Common myeloid progenitor, CD34-positive (primary cell): Measurements from ENCODE around the gene ACY1.

Experiments used
- CTCF ChIA-PET: fragments of 350-600 bp; sonication (Branson Sonifier 250); formaldehyde crosslinking; loops from one replicate; lab custom pipeline; 2021; ENCODE audit warnings: antibody characterized with exemption; lab: Charles Lee
- POLR2A ChIA-PET: fragments of 350-600 bp; sonication (Branson Sonifier 250); formaldehyde crosslinking; loops from one replicate; lab custom pipeline; 2021; ENCODE audit warnings: antibody characterized with exemption; lab: Charles Lee
- DNase-seq, 3 donors: peaks; one replicate each; pipeline versions ENCODE4 v3.0.0 to v3.0.0-alpha.2; 2013
- H3K27ac ChIP-seq, 2 experiments: 1 replicate in 1 of 2; 2 replicates in 1 of 2; pipeline ENCODE4 v1.7.0; 2013; ENCODE audit warnings: inconsistent platforms in 2 of 2, low read length in 2 of 2, mild to moderate bottlenecking in 2 of 2, low read depth in 1 of 2, moderate library complexity in 1 of 2; ENCODE audit not compliant: severe bottlenecking in 2 of 2, insufficient read depth in 1 of 2, poor library complexity in 1 of 2
- H3K27me3 ChIP-seq, 5 experiments: replicated peaks in 2 of 5; 1 replicate in 3 of 5; 2 replicates in 2 of 5; pipeline versions ENCODE4 v1.6.1 to v1.7.0; 2013; ENCODE audit warnings: low read length in 4 of 5, mild to moderate bottlenecking in 2 of 5, moderate library complexity in 2 of 5, inconsistent platforms in 1 of 5; ENCODE audit not compliant: insufficient read depth in 5 of 5, control insufficient read depth in 4 of 5
- H3K36me3 ChIP-seq, 4 experiments: 1 replicate in 2 of 4; 2 replicates in 2 of 4; pipeline versions ENCODE4 v1.6.1 to v1.7.0; 2013; ENCODE audit warnings: low read length in 3 of 4, control low read depth in 1 of 4, mild to moderate bottlenecking in 1 of 4; ENCODE audit not compliant: control insufficient read depth in 4 of 4, insufficient read depth in 4 of 4
- H3K4me1 ChIP-seq, 4 experiments: 1 replicate in 3 of 4; 2 replicates in 1 of 4; pipeline versions ENCODE4 v1.6.1 to v1.7.1; 2013; ENCODE audit warnings: low read length in 3 of 4, mild to moderate bottlenecking in 3 of 4, control low read depth in 1 of 4, inconsistent platforms in 1 of 4, moderate library complexity in 1 of 4; ENCODE audit not compliant: control insufficient read depth in 4 of 4, insufficient read depth in 4 of 4; ENCODE audit errors: control extremely low read depth in 1 of 4
- H3K4me3 ChIP-seq, 7 experiments: 1 replicate in 4 of 7; 2 replicates in 3 of 7; pipeline versions ENCODE4 v1.5.1 to v1.7.0; 2013; ENCODE audit warnings: mild to moderate bottlenecking in 7 of 7, low read length in 6 of 7, moderate library complexity in 6 of 7, inconsistent platforms in 2 of 7, low read depth in 2 of 7, control low read depth in 1 of 7; ENCODE audit not compliant: insufficient read depth in 4 of 7, control insufficient read depth in 1 of 7; ENCODE audit errors: extremely low read depth in 1 of 7
- H3K9me3 ChIP-seq, 5 experiments: 1 replicate in 4 of 5; 2 replicates in 1 of 5; pipeline versions ENCODE4 v1.6.1 to v1.7.1; 2013; ENCODE audit warnings: low read length in 4 of 5, mild to moderate bottlenecking in 2 of 5, inconsistent platforms in 1 of 5, low read depth in 1 of 5, moderate library complexity in 1 of 5; ENCODE audit not compliant: control insufficient read depth in 4 of 5, insufficient read depth in 2 of 5; ENCODE audit errors: control extremely low read depth in 1 of 5
- WGBS: methylation state at CpG from one replicate; pipeline ENCODE4 v1.1.5; 2013; ENCODE audit not compliant: insufficient coverage; 5-methylcytosine and 5-hydroxymethylcytosine counted together

The ACY1 gene

DNA sequence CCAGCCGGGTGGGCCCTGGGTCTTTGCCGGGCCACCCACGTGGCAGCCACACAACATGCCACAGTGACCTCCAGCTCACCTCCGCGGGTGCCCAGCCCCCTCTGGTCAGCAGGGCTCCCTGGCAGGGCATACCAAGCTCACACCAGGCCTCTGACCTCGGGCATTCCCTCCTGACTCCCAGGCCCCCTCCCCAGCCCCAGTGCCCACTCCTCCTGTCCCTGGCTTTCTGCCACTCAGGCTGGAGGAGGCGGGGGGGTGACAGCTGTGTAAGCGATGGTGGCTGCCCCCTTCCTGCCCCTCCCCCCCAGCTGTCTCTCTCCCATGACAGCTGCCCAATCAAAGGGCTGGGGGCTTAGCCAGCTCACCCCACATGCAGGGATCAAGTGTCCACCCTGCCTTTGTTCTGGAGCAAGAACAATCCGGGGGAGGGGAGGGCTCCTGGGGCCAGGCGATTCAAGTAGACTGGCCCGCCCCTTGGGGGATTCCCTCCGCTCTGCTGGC, 19.3 kb upstream of the ACY1 start:
- H3K27ac ChIP-seq = no peak overlapping the region
- DNase-seq = no peak
- peaks cover 0 to 17% (median 16%) of the 10 kb centered on the region in 4 experiments for H3K4me1 ChIP-seq
- CTCF ChIA-PET = interaction anchor here (1.0 to 1.4 kb wide), 2 partner anchors 19 to 21 kb away, joined by 3 to 4 read pairs; no protein-coding TSS in a partner anchor
- 86% methylated on average over 8 of the region's 12 CpGs for WGBS
- POLR2A ChIA-PET = no interaction called here
- H3K36me3 ChIP-seq = no peaks in the 10 kb centered on the region
- no peak overlapping the region for H3K4me3 ChIP-seq
- H3K27me3 ChIP-seq = peaks cover 0 to 24% (median 0%) of the 10 kb centered on the region in 5 experiments
- H3K9me3 ChIP-seq = no peaks in the 10 kb centered on the region

DNA sequence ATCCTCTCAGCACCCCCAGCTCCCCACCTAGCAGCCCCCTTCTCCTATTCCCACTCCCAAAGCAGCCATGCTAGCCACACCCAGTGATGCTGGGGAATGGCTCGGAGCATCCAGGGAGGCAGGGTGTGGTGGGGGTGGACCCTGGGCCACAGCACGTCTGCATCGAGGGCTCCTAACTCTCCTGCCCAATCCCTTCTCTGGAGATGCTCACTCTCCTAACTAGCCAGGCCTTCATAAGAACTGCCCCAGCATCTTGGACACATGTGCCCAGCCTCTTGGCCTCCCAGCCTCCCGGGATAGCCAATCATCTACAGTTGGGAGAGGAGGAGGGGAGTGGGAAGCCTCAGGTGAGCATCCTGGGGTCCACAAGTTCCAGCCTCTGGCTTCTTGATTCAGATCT, 18.8 kb upstream of the ACY1 start:
- no peak overlapping the region for H3K4me3 ChIP-seq
- H3K4me1 ChIP-seq = peaks cover 0 to 17% (median 17%) of the 10 kb centered on the region in 4 experiments
- H3K27ac ChIP-seq = no peak overlapping the region
- H3K36me3 ChIP-seq = no peaks in the 10 kb centered on the region
- peaks cover 0 to 23% (median 0%) of the 10 kb centered on the region in 5 experiments for H3K27me3 ChIP-seq
- ChIA-PET CTCF (interaction anchor here (1.0 to 1.5 kb wide), 3 partner anchors 9 to 20 kb away, joined by 3 to 4 read pairs (median 4); partner anchors contain the start of gene ABHD14B), POLR2A (no interaction called here)
- WGBS = no CpG with 5 or more reads among the region's 4 CpGs
- DNase-seq = no peak
- H3K9me3 ChIP-seq = no peaks in the 10 kb centered on the region

DNA sequence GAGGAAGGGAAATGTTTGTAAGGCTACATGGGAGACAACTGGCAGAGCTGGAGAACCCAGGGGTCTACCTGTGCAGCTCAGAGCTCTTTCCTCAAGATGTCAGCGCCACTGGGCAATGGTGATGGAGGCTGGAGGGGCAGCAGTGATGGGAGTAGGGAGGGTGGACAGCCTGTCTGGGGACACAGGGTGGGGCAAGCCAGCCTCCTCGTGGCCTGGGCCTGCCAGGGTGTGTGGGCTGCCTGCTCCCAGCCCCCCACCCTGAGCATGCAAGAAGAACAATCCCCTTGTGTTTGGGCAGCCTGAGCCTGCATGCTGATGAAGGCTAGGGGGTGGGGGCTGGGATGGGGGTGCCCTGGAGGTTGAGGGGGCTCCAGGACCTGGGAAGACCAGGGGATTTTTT, 17.3 kb upstream of the ACY1 start:
- Histone ChIP-seq H3K36me3 (no peaks in the 10 kb centered on the region), H3K9me3 (no peaks in the 10 kb centered on the region), H3K27ac (no peak overlapping the region), H3K4me1 (peaks cover 0 to 17% (median 17%) of the 10 kb centered on the region in 4 experiments), H3K27me3 (peaks cover 0 to 23% (median 0%) of the 10 kb centered on the region in 5 experiments), H3K4me3 (no peak overlapping the region)
- ChIA-PET POLR2A (interaction anchor here (0.7 kb wide), 1 partner anchor 9 kb away, joined by 4 read pairs; the partner anchor contains the start of gene ABHD14A), CTCF (interaction anchor here (1.1 to 1.5 kb wide), 3 partner anchors 8 to 11 kb away, joined by 4 read pairs; partner anchors contain the start of genes ABHD14B and GPR62)
- WGBS = 86% methylated on average over 1 of the region's 2 CpGs
- no peak for DNase-seq

DNA sequence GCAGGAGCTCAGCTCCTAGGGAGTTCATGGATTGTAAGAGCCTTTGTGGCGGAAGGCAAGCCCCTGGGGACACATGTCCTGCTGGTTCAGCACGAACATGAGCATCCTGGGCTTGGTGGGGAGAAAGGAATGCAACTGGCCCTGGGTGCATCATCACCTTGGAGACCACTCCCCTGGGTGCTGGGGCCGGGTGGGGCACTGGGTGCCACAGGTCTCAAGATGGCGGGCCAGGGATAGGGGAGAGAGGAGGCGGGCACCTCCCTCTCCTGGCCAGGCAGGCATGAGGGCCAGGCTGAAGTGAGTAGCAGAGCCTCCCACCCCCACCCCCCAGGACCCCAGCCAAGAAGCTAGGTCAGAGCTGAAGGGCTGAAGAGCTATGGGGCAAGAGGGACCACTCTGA, 16.8 kb upstream of the ACY1 start:
- Histone ChIP-seq H3K4me3 (peak overlapping the region in 4 of 7 experiments; percentile 43 to 78 (median 60)), H3K9me3 (no peaks in the 10 kb centered on the region), H3K27me3 (peaks cover 0 to 23% (median 0%) of the 10 kb centered on the region in 5 experiments), H3K36me3 (no peaks in the 10 kb centered on the region), H3K4me1 (peaks cover 0 to 17% (median 17%) of the 10 kb centered on the region in 4 experiments), H3K27ac (no peak overlapping the region)
- ChIA-PET CTCF (interaction anchor here (1.1 to 4.1 kb wide), 3 partner anchors 9 to 24 kb away, joined by 4 to 17 read pairs (median 4); partner anchors contain the start of genes GPR62, PARP3 and RRP9), POLR2A (interaction anchor here (0.7 kb wide), 1 partner anchor 9 kb away, joined by 4 read pairs; the partner anchor contains the start of gene ABHD14A)
- 93% methylated on average over 4 of the region's 5 CpGs for WGBS
- no peak for DNase-seq

DNA sequence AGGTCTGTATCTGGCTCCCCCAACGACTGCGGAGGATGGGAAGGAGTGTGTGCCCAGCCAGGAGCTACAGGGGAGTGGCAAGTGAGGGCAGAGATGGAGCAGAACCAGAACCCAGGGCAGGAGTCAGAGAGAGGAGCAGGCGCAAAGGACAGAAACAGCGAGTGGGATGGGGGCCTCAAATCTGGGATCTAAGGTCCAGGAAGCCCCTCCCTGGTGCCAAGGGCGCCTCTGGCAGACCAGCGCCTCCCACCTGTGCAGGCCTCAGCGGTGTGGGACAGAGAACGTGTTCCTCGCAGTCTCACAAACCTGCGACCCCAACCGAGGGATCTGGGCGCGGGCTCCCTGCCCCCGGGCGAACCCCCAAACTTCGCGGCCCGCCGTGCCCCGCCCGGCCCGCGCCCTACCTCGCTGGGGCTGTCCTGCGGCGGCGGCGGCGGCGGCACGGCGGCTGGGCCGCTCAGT, 16.4 kb upstream of the ACY1 start:
- Histone ChIP-seq H3K9me3 (no peaks in the 10 kb centered on the region), H3K27me3 (peaks cover 0 to 21% (median 0%) of the 10 kb centered on the region in 5 experiments), H3K4me1 (peaks cover 0 to 17% (median 17%) of the 10 kb centered on the region in 4 experiments), H3K27ac (no peak overlapping the region), H3K4me3 (peak overlapping the region in 6 of 7 experiments; percentile 39 to 78 (median 50)), H3K36me3 (no peaks in the 10 kb centered on the region)
- ChIA-PET CTCF (interaction anchor here (1.1 to 4.1 kb wide), 3 partner anchors 10 to 25 kb away, joined by 4 to 17 read pairs (median 4); partner anchors contain the start of genes GPR62, PARP3 and RRP9), POLR2A (interaction anchor here (0.7 kb wide), 1 partner anchor 8 kb away, joined by 4 read pairs; the partner anchor contains the start of gene ABHD14A)
- DNase-seq = no peak
- WGBS = 9% methylated on average over 28 of the region's 33 CpGs

DNA sequence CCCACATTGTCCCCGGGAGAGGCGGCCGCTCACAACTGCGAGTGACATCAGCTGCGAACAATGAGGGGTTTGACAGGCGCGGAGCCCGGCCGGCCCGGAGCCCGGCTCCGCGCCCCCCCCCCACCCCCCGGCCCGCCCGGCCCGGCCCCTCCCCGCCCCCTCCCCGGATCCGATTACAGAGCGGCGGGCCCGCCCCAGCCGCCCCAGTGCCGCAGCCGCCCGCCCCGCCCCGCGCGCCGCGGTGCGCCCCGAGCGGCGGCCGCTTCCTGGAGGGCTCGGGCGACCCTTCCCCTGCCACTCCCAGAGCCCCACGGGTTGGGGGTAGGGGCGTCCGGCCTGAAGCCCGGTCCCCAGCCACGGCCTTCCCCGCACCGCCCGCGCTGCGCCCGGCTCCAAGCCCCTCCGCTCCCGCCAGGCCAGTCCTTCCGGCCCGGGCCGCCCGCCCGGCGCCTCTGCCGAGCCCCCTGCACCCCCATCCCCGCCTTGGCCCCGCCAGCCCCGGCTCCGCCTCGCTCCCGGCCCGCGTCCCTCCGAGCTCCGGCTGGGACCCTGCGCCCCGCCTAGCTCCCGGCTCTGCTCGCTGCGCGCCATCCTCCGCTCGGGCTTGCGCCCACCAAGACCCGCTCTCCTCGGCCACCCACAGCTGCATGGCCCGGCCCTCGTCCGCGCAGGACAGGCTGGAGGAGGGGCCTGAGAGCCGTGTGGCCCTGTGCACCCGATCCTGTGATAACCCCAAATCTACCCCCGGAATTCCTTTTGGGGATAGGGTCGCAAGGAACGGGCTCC, 15.8 kb upstream of the ACY1 start, which contains the start of gene PCBP4:
Gene PCBP4 (minus strand): TSS at position 71 of the 786 bp plus-strand sequence. CDS start 6,214 bp downstream, outside the sequence.
- POLR2A ChIA-PET = interaction anchor here (0.6 kb wide), 1 partner anchor 16 kb away, joined by 3 read pairs; no protein-coding TSS in a partner anchor
- DNase-seq = peak in 1 of 3 donors; percentile 35
- Histone ChIP-seq H3K9me3 (no peaks in the 10 kb centered on the region), H3K27me3 (peaks cover 0 to 20% (median 0%) of the 10 kb centered on the region in 5 experiments), H3K36me3 (no peaks in the 10 kb centered on the region), H3K27ac (no peak within 1 kb of the TSS), H3K4me3 (peak within 1 kb of the TSS in 6 of 7 experiments; percentile 48 to 78 (median 61)), H3K4me1 (peaks cover 0 to 17% (median 17%) of the 10 kb centered on the region in 4 experiments)
- WGBS = under 1% methylated on average over 58 of the region's 90 CpGs
- CTCF ChIA-PET = interaction anchor here (1.1 to 9.3 kb wide), 3 partner anchors 8 to 25 kb away, joined by 4 to 76 read pairs (median 17); partner anchors contain the start of genes PARP3 and RRP9
